Fibroblast of upper back skin (primary cell): ENCODE data around the gene TBKBP1.
"Not testable (repeated sequence)": the region's sequence is repeated elsewhere in the genome, so short reads cannot be mapped to it uniquely, and the experiment has no call there.

Source experiments
- DNase-seq: peaks from one replicate; pipeline ENCODE4 v3.0.0-alpha.2; 2013

Gene TBKBP1

DNA sequence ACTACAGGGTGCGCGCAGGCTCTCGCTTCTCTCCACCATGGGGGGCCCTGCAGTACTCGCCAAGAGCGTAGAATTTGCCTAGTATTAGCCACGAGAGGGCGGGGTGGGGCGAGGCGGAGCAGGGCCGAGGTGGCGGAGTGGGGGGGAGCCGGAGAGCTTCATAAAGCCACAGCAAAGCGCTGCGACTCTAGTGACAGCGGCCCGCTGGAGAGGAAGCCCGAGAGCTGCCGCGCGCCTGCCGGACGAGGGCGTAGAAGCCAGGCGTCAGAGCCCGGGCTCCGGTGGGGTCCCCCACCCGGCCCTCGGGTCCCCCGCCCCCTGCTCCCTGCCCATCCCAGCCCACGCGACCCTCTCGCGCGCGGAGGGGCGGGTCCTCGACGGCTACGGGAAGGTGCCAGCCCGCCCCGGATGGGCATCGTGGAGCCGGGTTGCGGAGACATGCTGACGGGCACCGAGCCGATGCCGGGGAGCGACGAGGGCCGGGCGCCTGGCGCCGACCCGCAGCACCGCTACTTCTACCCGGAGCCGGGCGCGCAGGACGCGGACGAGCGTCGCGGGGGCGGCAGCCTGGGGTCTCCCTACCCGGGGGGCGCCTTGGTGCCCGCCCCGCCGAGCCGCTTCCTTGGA lies 39.2 kb downstream of the TBKBP1 start, which contains the start of gene TBX21:
Gene TBX21 (plus strand): TSS at position 190 of the 627 bp plus-strand sequence. CDS start 219 bp downstream, at position 409.
- DNase-seq = peak; percentile 18

DNA sequence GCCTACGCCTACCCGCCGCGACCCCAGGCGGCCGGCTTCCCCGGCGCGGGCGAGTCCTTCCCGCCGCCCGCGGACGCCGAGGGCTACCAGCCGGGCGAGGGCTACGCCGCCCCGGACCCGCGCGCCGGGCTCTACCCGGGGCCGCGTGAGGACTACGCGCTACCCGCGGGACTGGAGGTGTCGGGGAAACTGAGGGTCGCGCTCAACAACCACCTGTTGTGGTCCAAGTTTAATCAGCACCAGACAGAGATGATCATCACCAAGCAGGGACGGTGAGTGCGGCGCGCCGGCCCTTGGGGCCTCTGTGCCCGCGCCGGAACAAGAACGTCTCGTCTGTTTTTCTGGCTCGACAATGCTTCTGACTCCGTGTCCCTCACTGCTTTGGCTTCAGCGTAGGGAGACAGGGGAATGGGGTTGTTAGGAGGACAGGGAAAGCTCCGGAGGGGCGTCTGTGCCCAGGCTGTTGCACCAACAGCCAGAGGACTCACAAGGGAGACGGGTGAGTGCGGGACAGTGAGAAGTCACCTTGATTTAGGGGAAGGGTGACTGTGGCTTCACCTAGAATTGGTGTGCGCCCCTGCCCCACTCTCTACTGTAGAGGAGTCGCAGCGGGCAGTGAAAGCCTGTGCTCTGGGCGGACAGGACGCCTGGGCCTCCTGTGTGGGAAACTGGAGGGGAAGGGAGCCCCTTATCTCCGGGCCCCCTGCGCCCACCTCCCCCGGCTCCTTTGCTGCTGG lies 39.9 kb downstream of the TBKBP1 start:
- no peak for DNase-seq

- no peak for DNase-seq
Measured at GRCh38 chr17:47735139-47735464, 41.1 kb downstream of the TBKBP1 start.

DNA sequence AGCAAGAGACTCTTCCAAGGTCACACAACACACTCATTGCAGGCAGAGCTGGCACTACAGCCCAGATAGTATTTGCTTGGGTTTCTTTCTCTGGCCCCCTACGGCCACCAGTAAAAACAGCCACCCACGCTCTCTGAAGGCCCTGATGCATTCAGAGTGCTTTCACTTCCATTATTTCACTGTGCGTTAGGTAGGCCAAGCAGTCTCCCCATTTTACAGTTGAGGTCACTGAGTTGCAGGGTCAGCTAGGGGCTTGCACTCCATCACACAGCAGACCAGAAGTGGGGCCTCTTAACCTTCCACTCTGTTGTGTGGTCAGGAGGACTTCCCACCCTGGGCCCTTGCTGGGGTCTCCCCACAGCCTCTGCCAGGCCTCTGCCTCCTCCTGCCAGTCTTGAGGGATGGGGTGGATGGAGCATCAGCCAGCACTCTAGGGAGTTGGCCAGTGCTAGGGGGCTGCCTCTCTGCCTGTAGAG lies 41.6 kb downstream of the TBKBP1 start:
- DNase-seq = no peak

GRCh38 chr17:47736501-47737495 lies 42.8 kb downstream of the TBKBP1 start:
- DNase-seq = no peak

DNA sequence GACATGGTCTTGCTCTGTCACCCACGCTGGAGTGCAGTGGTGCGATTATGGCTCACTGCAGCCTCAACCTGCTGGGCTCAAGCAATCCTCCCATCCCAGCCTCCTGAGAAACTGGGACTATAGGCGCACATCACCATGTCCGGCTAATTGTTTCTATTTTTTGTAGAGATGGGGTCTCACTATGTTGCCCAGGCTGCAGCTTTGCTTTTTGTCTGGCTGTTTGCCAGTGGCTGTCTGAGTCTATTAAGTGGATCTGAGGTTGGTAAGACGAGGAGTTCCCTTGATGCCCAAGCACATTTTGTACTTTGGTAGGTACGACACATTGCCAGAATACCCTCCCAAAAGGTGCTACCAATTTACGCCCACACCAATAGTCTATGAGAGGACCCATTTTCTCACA lies 44.2 kb downstream of the TBKBP1 start:
- DNase-seq = no peak

- no peak for DNase-seq
Measured at GRCh38 chr17:47739150-47739549, 45.2 kb downstream of the TBKBP1 start.

GRCh38 chr17:47739945-47740344 lies 46.0 kb downstream of the TBKBP1 start:
- DNase-seq = not testable (repeated sequence)

- no peak for DNase-seq
Measured at GRCh38 chr17:47741109-47741792, 47.3 kb downstream of the TBKBP1 start.

GRCh38 chr17:47741793-47742145 lies 47.8 kb downstream of the TBKBP1 start:
- peak; percentile 10 for DNase-seq

- peak; percentile 10 for DNase-seq
Measured at GRCh38 chr17:47742319-47743181, 48.6 kb downstream of the TBKBP1 start.

- DNase-seq = no peak
Measured at GRCh38 chr17:47744168-47745036, 50.4 kb downstream of the TBKBP1 start.

DNA sequence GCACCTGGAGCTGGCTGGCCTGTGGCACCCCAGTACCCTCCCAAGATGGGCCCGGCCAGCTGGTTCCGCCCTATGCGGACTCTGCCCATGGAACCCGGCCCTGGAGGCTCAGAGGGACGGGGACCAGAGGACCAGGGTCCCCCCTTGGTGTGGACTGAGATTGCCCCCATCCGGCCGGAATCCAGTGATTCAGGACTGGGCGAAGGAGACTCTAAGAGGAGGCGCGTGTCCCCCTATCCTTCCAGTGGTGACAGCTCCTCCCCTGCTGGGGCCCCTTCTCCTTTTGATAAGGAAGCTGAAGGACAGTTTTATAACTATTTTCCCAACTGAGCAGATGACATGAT lies 51.0 kb downstream of the TBKBP1 start:
- DNase-seq = no peak

DNA sequence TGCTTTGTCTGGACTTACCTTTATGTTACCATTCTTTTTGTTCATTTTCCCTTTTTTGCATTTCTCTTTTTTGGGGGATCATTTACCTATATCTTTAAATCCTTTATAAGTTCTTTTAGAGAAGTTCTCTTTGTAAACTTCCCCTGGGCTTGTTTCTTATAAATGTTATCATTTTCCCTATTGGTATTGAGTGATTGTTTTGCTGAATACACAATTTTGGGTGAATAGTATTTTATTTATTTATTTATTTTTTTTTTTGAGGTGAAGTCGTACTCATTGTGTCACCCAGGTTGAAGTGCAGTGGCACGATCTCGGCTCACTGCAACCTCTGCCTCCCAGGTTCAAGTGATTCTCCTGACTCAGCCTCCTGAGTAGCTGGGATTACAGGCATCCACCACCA lies 57.5 kb downstream of the TBKBP1 start:
- no peak for DNase-seq

GRCh38 chr17:47757386-47757785 lies 63.4 kb downstream of the TBKBP1 start:
- DNase-seq = no peak

DNA sequence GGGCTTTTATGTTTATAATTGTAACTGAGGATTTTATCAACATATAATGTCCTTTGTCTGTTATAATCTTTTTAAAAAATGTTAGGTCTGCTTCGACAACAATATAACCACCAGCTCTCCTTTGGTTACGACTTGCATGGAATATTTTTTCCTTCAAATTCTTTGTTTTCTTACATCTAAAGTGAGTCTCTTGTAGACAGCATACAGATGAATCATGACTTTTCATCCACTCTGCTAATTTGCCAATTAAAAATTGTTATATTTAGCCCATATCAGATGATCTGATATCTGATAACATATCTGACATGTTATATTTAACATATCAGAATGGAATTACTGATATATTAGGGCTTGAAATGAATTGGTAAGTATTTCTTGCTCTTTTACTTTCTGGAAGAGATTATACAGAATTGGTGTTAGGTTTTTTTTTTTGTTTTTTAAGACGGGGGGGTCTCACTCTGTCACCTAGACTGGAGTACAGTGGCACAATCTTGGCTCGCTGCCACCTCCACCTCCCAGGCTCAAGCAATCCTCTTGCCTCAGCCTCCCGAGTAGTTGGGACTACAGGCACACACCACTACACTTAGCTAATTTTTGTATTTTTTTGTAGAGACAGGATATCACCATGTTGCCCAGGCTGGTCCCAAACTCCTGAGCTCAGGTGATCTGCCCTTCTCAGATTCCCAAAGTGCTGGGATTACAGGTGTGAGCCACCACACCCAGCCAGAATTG lies 66.6 kb downstream of the TBKBP1 start:
- DNase-seq = no peak
